GM12891 (cell line): ENCODE measurements around the gene RSPH9.

ENCODE experiments used
- DNase-seq: peaks from one replicate; pipeline ENCODE4 v3.0.0; 2011; ENCODE audit warnings: low spot score; ENCODE audit not compliant: insufficient read length
- FAIRE-seq: peaks from 2 replicates; lab custom pipeline; 2011; peaks lifted over from hg19 to GRCh38; lab: Jason Lieb, UNC
- PAX5 ChIP-seq: IDR thresholded peaks from 2 replicates; pipeline ENCODE4 v1.6.1; 2011; ENCODE audit warnings: low read length, moderate library complexity, mild to moderate bottlenecking; ENCODE audit not compliant: insufficient read depth, severe bottlenecking
- POLR2A ChIP-seq: IDR thresholded peaks from 2 replicates; pipeline ENCODE4 v1.6.1; 2011; ENCODE audit warnings: low read depth, low read length, control low read depth
- POLR2AphosphoS5 ChIP-seq: IDR thresholded peaks from 2 replicates; pipeline ENCODE4 v1.6.1; 2011; ENCODE audit warnings: low read depth, low read length, control low read depth
- POU2F2 ChIP-seq: IDR thresholded peaks from 2 replicates; pipeline ENCODE4 v1.6.1; 2011; ENCODE audit warnings: low read depth, mild to moderate bottlenecking, control low read depth, low read length, moderate library complexity
- SPI1 ChIP-seq: IDR thresholded peaks from 2 replicates; pipeline ENCODE4 v1.6.1; 2011; ENCODE audit warnings: low read depth, low read length, control low read depth
- TAF1 ChIP-seq: IDR thresholded peaks from 2 replicates; pipeline ENCODE4 v1.6.1; 2011; ENCODE audit warnings: low read depth, low read length, control low read depth

RSPH9 gene

GRCh38 chr6:43667245-43668150, 22.7 kb downstream of the RSPH9 start:
- DNase-seq (peak; percentile 73), FAIRE-seq (peak; percentile 96)
- no peak; the same call in 1 of the 2 replicates for TF ChIP-seq POLR2A
- TF ChIP-seq PAX5 = no peak
- no peak for TF ChIP-seq SPI1
- no peak for TF ChIP-seq TAF1
- 0 out of 2 replicates have a peak, but pooled peaks have one; percentile 5 for TF ChIP-seq POLR2AphosphoS5
- no peak for TF ChIP-seq POU2F2

GRCh38 chr6:43668151-43669028, 23.6 kb downstream of the RSPH9 start:
- DNase-seq (no peak), FAIRE-seq (peak; percentile 78)
- peak; percentile 20; the same call in 1 of the 2 replicates for TF ChIP-seq POLR2AphosphoS5
- TF ChIP-seq SPI1 = no peak
- no peak for TF ChIP-seq POLR2A

- FAIRE-seq (no peak), DNase-seq (no peak)
- TF ChIP-seq PAX5 = no peak
- no peak for TF ChIP-seq SPI1
- TF ChIP-seq POLR2A = no peak
- TF ChIP-seq POLR2AphosphoS5 = peak; percentile 40
- no peak for TF ChIP-seq TAF1
- TF ChIP-seq POU2F2 = no peak
Measured at GRCh38 chr6:43669050-43669921, 24.4 kb downstream of the RSPH9 start.

GRCh38 chr6:43669922-43670622, 25.2 kb downstream of the RSPH9 start:
- DNase-seq (no peak), FAIRE-seq (no peak)
- no peak for TF ChIP-seq POLR2A
- TF ChIP-seq PAX5 = no peak
- TF ChIP-seq POU2F2 = no peak
- no peak for TF ChIP-seq SPI1
- no peak for TF ChIP-seq POLR2AphosphoS5
- no peak for TF ChIP-seq TAF1

- FAIRE-seq (no peak), DNase-seq (no peak)
- no peak for TF ChIP-seq SPI1
- TF ChIP-seq PAX5 = no peak
- peak; percentile 49; the same call in 1 of the 2 replicates for TF ChIP-seq POLR2AphosphoS5
- TF ChIP-seq POLR2A = peak; percentile 34; the same call in 1 of the 2 replicates
- TF ChIP-seq TAF1 = no peak
- 0 out of 2 replicates have a peak, but pooled peaks have one; percentile 16 for TF ChIP-seq POU2F2
Measured at GRCh38 chr6:43670623-43670986, 25.8 kb downstream of the RSPH9 start.

GRCh38 chr6:43671011-43671800, 26.4 kb downstream of the RSPH9 start:
- FAIRE-seq (no peak), DNase-seq (no peak)

GRCh38 chr6:43671801-43672690, 27.2 kb downstream of the RSPH9 start:
- no peak for TF ChIP-seq SPI1
- no peak; the same call in 1 of the 2 replicates for TF ChIP-seq POLR2AphosphoS5
- TF ChIP-seq POU2F2 = no peak
- no peak for TF ChIP-seq POLR2A
- TF ChIP-seq TAF1 = no peak
- TF ChIP-seq PAX5 = no peak
- no peak for DNase-seq
- no peak for FAIRE-seq

More at GRCh38 chr6:43671011-43671800, 26.4 kb downstream of the RSPH9 start:
- TF ChIP-seq TAF1 (no peak), POU2F2 (no peak), SPI1 (no peak), PAX5 (no peak), POLR2A (no peak), POLR2AphosphoS5 (no peak)
